AG04450 (cell line): ENCODE results near the gene PNPLA7. TPM values are rescaled to one million over a fixed set of nuclear protein-coding genes. Genes with fewer than 3 reads are reported as not detected.

ENCODE experiments used
- CTCF ChIA-PET: fragments of 300-600, 350-600 bp; formaldehyde crosslinking; extraction: SDS; loops from one replicate; lab custom pipeline; 2022; ENCODE audit warnings: antibody characterized with exemption, inconsistent platforms; lab: Charles Lee
- POLR2A ChIA-PET: fragments of 350-600 bp; formaldehyde crosslinking; extraction: SDS; loops from one replicate; lab custom pipeline; 2021; ENCODE audit warnings: antibody characterized with exemption, inconsistent platforms; lab: Yijun Ruan, JAX
- DNase-seq: peaks from one replicate; pipeline ENCODE4 v3.0.0-alpha.2; 2011; ENCODE audit warnings: low read depth, low spot score
- H3K27ac ChIP-seq: one replicate; pipeline ENCODE4 v1.5.1; 2012; ENCODE audit warnings: low read depth, low read length, control low read depth
- H3K27me3 ChIP-seq: one replicate; pipeline ENCODE4 v1.6.0; 2012; ENCODE audit warnings: low read length; ENCODE audit not compliant: control insufficient read depth, insufficient read depth
- H3K4me3 ChIP-seq: 2 replicates; pipeline ENCODE4 v1.5.1; 2011; ENCODE audit warnings: mild to moderate bottlenecking, low read depth, low read length, control low read depth
- H3K9me3 ChIP-seq: 2 replicates; pipeline ENCODE4 v1.5.1; 2012; ENCODE audit warnings: low read length; ENCODE audit not compliant: control insufficient read depth, insufficient read depth
- CTCF ChIP-seq: IDR thresholded peaks from 2 replicates; pipeline ENCODE4 v1.5.1; 2011; ENCODE audit warnings: low read depth, low read length, control low read depth, inconsistent platforms
- polyA plus RNA-seq: library from polyadenylated mRNA; depleted of rRNA; stranded (reverse); fragments of >200 nt; gene quantifications from 2 replicates; pipeline ENCODE4 v1.2.3, GENCODE V29; 2011

Gene PNPLA7
- polyA plus RNA-seq, 1 experiment, result 0.26 TPM

GRCh38 chr9:137462986-137463930 is 86.9 kb downstream of the PNPLA7 start:
- no peak for TF ChIP-seq CTCF
- Histone ChIP-seq H3K4me3 (no peak overlapping the region), H3K9me3 (peaks cover 7% of the 10 kb centered on the region; the same call in 1 of the 2 replicates), H3K27me3 (peaks cover 13% of the 10 kb centered on the region), H3K27ac (no peak overlapping the region)
- ChIA-PET CTCF (no interaction called here), POLR2A (no interaction called here)
- no peak for DNase-seq

GRCh38 chr9:137462396-137462985 is 87.7 kb downstream of the PNPLA7 start:
- Histone ChIP-seq H3K9me3 (peaks cover 7% of the 10 kb centered on the region; the same call in 1 of the 2 replicates), H3K27me3 (peaks cover 13% of the 10 kb centered on the region), H3K27ac (no peak overlapping the region), H3K4me3 (no peak overlapping the region)
- CTCF ChIA-PET, result no interaction called here
- no peak for DNase-seq
- no peak for TF ChIP-seq CTCF
- POLR2A ChIA-PET, result no interaction called here

GRCh38 chr9:137461663-137462395 is 88.4 kb downstream of the PNPLA7 start:
- POLR2A ChIA-PET, result no interaction called here
- H3K9me3 ChIP-seq, result peaks cover 7% of the 10 kb centered on the region; the same call in 1 of the 2 replicates
- H3K27me3 ChIP-seq, result peaks cover 13% of the 10 kb centered on the region
- DNase-seq, result no peak
- H3K4me3 ChIP-seq, result no peak overlapping the region
- no peak for TF ChIP-seq CTCF
- CTCF ChIA-PET, result no interaction called here
- no peak overlapping the region for H3K27ac ChIP-seq

- CTCF ChIA-PET, result no interaction called here
Observed at GRCh38 chr9:137461316-137461662, 88.9 kb downstream of the PNPLA7 start.

More at GRCh38 chr9:137461316-137461662, 88.9 kb downstream of the PNPLA7 start:
- POLR2A ChIA-PET, result no interaction called here
- no peak for DNase-seq
- no peak for TF ChIP-seq CTCF
- Histone ChIP-seq H3K4me3 (no peak overlapping the region), H3K27me3 (peaks cover 13% of the 10 kb centered on the region), H3K9me3 (peaks cover 7% of the 10 kb centered on the region; the same call in 1 of the 2 replicates), H3K27ac (no peak overlapping the region)
